Lower leg skin (tissue), 3 donors: ENCODE data around the gene WIPF3.

Experiments
- CTCF ChIP-seq, 3 donors: fragments of 450-650 bp; IDR thresholded peaks; one replicate each; pipeline ENCODE4 v1.5.1; 2016; ENCODE audit warnings: antibody characterized with exemption in 3 of 3, mild to moderate bottlenecking in 3 of 3, moderate library complexity in 2 of 3
- POLR2A ChIP-seq, 2 donors: fragments of 450-650 bp; IDR thresholded peaks; one replicate each; pipeline ENCODE4 v1.6.1; 2016 to 2017; ENCODE audit warnings: antibody characterized with exemption in 2 of 2, mild to moderate bottlenecking in 1 of 2, moderate library complexity in 1 of 2

DNA sequence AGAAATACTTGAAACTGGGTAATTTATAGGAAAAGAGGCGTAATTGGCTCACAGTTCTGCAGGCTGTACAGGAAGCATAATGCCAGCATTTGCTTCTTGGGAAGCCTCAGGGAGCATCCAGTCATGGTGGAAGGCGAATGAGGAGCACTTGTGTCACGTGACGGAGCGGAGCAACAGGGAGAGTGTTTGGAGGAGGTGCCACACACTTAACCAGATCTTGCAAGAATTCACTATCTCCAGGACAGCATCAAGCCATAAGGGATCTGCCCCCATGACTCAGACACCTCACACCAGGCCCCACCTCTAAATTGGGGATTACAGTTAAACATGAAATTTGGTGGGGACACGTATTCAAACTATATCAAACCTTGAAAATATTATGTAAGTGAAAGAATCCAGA is 89.3 kb downstream of the WIPF3 start:
- TF ChIP-seq CTCF (IDR thresholded peaks at IDR 0.05): no peak
- TF ChIP-seq POLR2A (IDR thresholded peaks at IDR 0.05): no peak
